NOMO-1 treated with DMSO at 0.1 percent for 48 hours (cell line): ENCODE measurements around the gene IMMP2L.
"Not testable (repeated sequence)": the region's sequence is repeated elsewhere in the genome, so short reads cannot be mapped to it uniquely, and the experiment has no call there.

Experiments used
- DNase-seq: peaks from one replicate; lab custom pipeline; 2025; ENCODE audit not compliant: unreplicated experiment; lab: John Stamatoyannopoulos, UW

The IMMP2L gene

GRCh38 chr7:110698576-110698975 is 863.7 kb downstream of the IMMP2L start:
- no peak for DNase-seq

GRCh38 chr7:110693344-110693743 is 868.9 kb downstream of the IMMP2L start:
- DNase-seq: no peak

- DNase-seq: no peak
Observed at GRCh38 chr7:110688908-110689307, 873.4 kb downstream of the IMMP2L start.

GRCh38 chr7:110685899-110686298 is 876.4 kb downstream of the IMMP2L start:
- DNase-seq: no peak

- no peak for DNase-seq
Observed at GRCh38 chr7:110681941-110682340, 880.4 kb downstream of the IMMP2L start.

- DNase-seq: no peak
Observed at GRCh38 chr7:110677405-110677804, 884.9 kb downstream of the IMMP2L start.

- DNase-seq: no peak
Observed at GRCh38 chr7:110676785-110677184, 885.5 kb downstream of the IMMP2L start.

GRCh38 chr7:110675383-110676103 is 886.7 kb downstream of the IMMP2L start:
- no peak for DNase-seq

- no peak for DNase-seq
Observed at GRCh38 chr7:110673148-110673547, 889.1 kb downstream of the IMMP2L start.

GRCh38 chr7:110669410-110669809 is 892.9 kb downstream of the IMMP2L start:
- no peak for DNase-seq

GRCh38 chr7:110664803-110665202 is 897.5 kb downstream of the IMMP2L start:
- DNase-seq: no peak

- not testable (repeated sequence) for DNase-seq
Observed at GRCh38 chr7:110660637-110661036, 901.7 kb downstream of the IMMP2L start.

GRCh38 chr7:110650328-110650727 is 912.0 kb downstream of the IMMP2L start:
- DNase-seq: no peak

GRCh38 chr7:110647266-110647665 is 915.0 kb downstream of the IMMP2L start:
- DNase-seq: no peak

GRCh38 chr7:110646804-110647203 is 915.5 kb downstream of the IMMP2L start:
- no peak for DNase-seq

- no peak for DNase-seq
Observed at GRCh38 chr7:110645616-110646015, 916.7 kb downstream of the IMMP2L start.

- no peak for DNase-seq
Observed at GRCh38 chr7:110645060-110645459, 917.2 kb downstream of the IMMP2L start.

- DNase-seq: no peak
Observed at GRCh38 chr7:110637252-110637651, 925.0 kb downstream of the IMMP2L start.

- DNase-seq: no peak
Observed at GRCh38 chr7:110633313-110633712, 929.0 kb downstream of the IMMP2L start.

- no peak for DNase-seq
Observed at GRCh38 chr7:110626414-110626813, 935.9 kb downstream of the IMMP2L start.

GRCh38 chr7:110625294-110625693 is 937.0 kb downstream of the IMMP2L start:
- DNase-seq: no peak

- DNase-seq: no peak
Observed at GRCh38 chr7:110623436-110623835, 938.9 kb downstream of the IMMP2L start.

GRCh38 chr7:110621289-110621688 is 941.0 kb downstream of the IMMP2L start:
- no peak for DNase-seq
